HL-60 (cell line): ENCODE results near the gene CDRT4.

Experiments used
- GABPA ChIP-seq: IDR thresholded peaks from 2 replicates; pipeline ENCODE4 v1.6.1; 2012; ENCODE audit warnings: low read depth
- POLR2AphosphoS5 ChIP-seq: IDR thresholded peaks from 2 replicates; pipeline ENCODE4 v1.6.1; 2012; ENCODE audit warnings: low read depth
- SPI1 ChIP-seq: IDR thresholded peaks from 2 replicates; pipeline ENCODE4 v1.6.1; 2012; ENCODE audit warnings: low read depth, mild to moderate bottlenecking, borderline replicate concordance
- TF ChIP-seq, protein P1 (sequence below): IDR thresholded peaks from one replicate; pipeline ENCODE4 v1.5.1; 2011; ENCODE audit warnings: low read length, control low read depth, inconsistent platforms; ENCODE audit not compliant: insufficient read depth
- TF ChIP-seq, protein P2 (sequence below): IDR thresholded peaks from 2 replicates; pipeline ENCODE4 v1.6.1; 2012; ENCODE audit warnings: low read depth; ENCODE audit not compliant: insufficient replicate concordance

DNA sequence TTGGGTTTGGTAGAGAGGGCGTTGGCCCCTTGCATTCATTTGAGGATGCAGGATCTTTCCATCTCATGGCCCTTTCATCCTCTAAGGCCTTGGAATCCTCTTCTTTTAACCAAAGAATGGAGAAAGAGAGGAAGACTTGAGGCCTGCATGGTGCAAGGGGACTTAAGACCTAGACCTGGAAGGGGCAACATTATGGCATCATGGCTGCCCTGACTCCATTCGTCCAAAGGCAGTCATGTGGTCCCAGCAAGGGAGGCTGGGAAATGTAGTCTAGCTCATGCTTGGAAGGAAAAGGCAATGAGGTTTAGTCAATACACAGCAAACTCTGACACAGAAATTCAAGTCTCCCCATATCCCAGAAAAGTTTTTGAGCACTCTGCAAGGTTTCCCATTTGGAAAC is 30.7 kb upstream of the CDRT4 start:
- no peak for TF ChIP-seq GABPA
- TF ChIP-seq POLR2AphosphoS5, result no peak
- TF ChIP-seq, protein P1, sequence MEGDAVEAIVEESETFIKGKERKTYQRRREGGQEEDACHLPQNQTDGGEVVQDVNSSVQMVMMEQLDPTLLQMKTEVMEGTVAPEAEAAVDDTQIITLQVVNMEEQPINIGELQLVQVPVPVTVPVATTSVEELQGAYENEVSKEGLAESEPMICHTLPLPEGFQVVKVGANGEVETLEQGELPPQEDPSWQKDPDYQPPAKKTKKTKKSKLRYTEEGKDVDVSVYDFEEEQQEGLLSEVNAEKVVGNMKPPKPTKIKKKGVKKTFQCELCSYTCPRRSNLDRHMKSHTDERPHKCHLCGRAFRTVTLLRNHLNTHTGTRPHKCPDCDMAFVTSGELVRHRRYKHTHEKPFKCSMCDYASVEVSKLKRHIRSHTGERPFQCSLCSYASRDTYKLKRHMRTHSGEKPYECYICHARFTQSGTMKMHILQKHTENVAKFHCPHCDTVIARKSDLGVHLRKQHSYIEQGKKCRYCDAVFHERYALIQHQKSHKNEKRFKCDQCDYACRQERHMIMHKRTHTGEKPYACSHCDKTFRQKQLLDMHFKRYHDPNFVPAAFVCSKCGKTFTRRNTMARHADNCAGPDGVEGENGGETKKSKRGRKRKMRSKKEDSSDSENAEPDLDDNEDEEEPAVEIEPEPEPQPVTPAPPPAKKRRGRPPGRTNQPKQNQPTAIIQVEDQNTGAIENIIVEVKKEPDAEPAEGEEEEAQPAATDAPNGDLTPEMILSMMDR, result no peak
- no peak for TF ChIP-seq SPI1
- TF ChIP-seq, protein P2, sequence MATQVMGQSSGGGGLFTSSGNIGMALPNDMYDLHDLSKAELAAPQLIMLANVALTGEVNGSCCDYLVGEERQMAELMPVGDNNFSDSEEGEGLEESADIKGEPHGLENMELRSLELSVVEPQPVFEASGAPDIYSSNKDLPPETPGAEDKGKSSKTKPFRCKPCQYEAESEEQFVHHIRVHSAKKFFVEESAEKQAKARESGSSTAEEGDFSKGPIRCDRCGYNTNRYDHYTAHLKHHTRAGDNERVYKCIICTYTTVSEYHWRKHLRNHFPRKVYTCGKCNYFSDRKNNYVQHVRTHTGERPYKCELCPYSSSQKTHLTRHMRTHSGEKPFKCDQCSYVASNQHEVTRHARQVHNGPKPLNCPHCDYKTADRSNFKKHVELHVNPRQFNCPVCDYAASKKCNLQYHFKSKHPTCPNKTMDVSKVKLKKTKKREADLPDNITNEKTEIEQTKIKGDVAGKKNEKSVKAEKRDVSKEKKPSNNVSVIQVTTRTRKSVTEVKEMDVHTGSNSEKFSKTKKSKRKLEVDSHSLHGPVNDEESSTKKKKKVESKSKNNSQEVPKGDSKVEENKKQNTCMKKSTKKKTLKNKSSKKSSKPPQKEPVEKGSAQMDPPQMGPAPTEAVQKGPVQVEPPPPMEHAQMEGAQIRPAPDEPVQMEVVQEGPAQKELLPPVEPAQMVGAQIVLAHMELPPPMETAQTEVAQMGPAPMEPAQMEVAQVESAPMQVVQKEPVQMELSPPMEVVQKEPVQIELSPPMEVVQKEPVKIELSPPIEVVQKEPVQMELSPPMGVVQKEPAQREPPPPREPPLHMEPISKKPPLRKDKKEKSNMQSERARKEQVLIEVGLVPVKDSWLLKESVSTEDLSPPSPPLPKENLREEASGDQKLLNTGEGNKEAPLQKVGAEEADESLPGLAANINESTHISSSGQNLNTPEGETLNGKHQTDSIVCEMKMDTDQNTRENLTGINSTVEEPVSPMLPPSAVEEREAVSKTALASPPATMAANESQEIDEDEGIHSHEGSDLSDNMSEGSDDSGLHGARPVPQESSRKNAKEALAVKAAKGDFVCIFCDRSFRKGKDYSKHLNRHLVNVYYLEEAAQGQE, result no peak
